ENCODE data around the gene AKNA. TPM values are rescaled to one million over a fixed set of nuclear protein-coding genes. Genes with fewer than 3 reads are reported as not detected.

The AKNA gene
- polyA plus RNA-seq, 1 donor from 2014 or later = 1.2 TPM

- no peaks in the 10 kb centered on the region for H3K27me3 ChIP-seq (ENCODE audit: insufficient read depth, low read depth, low read length)
- H3K4me3 ChIP-seq (ENCODE audit: low read length) = no peak overlapping the region
- no peak overlapping the region for H3K9ac ChIP-seq (ENCODE audit: low read length)
- no peaks in the 10 kb centered on the region for H3K9me2 ChIP-seq (ENCODE audit: insufficient read depth, low read length)
- H3K9me3 ChIP-seq (ENCODE audit: low read length) = no peaks in the 10 kb centered on the region
- TF ChIP-seq POLR2AphosphoS5 (IDR thresholded peaks at IDR 0.05) (peak; percentile 33), MXI1 (conservative IDR thresholded peaks at IDR 0.05; ENCODE audit: poor library complexity, severe bottlenecking) (no peak)
- H3K27ac ChIP-seq (ENCODE audit: low read length) = no peak overlapping the region
- H3K36me3 ChIP-seq (ENCODE audit: insufficient read depth, low read length) = no peaks in the 10 kb centered on the region
- H4K20me1 ChIP-seq (ENCODE audit: insufficient read depth) = no peaks in the 10 kb centered on the region
- no peaks in the 10 kb centered on the region for H3K79me2 ChIP-seq (replicated peaks; ENCODE audit: insufficient read depth, low read length)
- no peaks in the 10 kb centered on the region for H3F3A ChIP-seq (ENCODE audit: insufficient read depth, low read length, poor library complexity, severe bottlenecking)
- no peak overlapping the region for H3K4me2 ChIP-seq (ENCODE audit: low read length)
- no peak overlapping the region for H2AFZ ChIP-seq (ENCODE audit: low read depth, low read length)
Measured at GRCh38 chr9:114416906-114417305, 29.1 kb upstream of the AKNA start.

GRCh38 chr9:114416290-114416689 is 28.5 kb upstream of the AKNA start:
- H3K4me3 ChIP-seq (ENCODE audit: low read length) = no peak overlapping the region
- H3K36me3 ChIP-seq (ENCODE audit: insufficient read depth, low read length) = no peaks in the 10 kb centered on the region
- H3F3A ChIP-seq (ENCODE audit: insufficient read depth, low read length, poor library complexity, severe bottlenecking) = no peaks in the 10 kb centered on the region
- no peaks in the 10 kb centered on the region for H3K27me3 ChIP-seq (ENCODE audit: insufficient read depth, low read depth, low read length)
- no peaks in the 10 kb centered on the region for H3K9me3 ChIP-seq (ENCODE audit: low read length)
- TF ChIP-seq TAF1 (IDR thresholded peaks at IDR 0.05; ENCODE audit: low read depth) (no peak), CTCF (IDR thresholded peaks at IDR 0.05; ENCODE audit: poor library complexity, severe bottlenecking) (no peak), EP300 (conservative IDR thresholded peaks at IDR 0.05; ENCODE audit: poor library complexity, severe bottlenecking) (no peak)
- no peak overlapping the region for H3K9ac ChIP-seq (ENCODE audit: low read length)
- no peaks in the 10 kb centered on the region for H3K9me2 ChIP-seq (ENCODE audit: insufficient read depth, low read length)
- no peak overlapping the region for H3K27ac ChIP-seq (ENCODE audit: low read length)
- H3K79me2 ChIP-seq (replicated peaks; ENCODE audit: insufficient read depth, low read length) = no peaks in the 10 kb centered on the region
- H2AFZ ChIP-seq (ENCODE audit: low read depth, low read length) = no peak overlapping the region
- no peak overlapping the region for H3K4me2 ChIP-seq (ENCODE audit: low read length)
- no peaks in the 10 kb centered on the region for H4K20me1 ChIP-seq (ENCODE audit: insufficient read depth)

GRCh38 chr9:114414346-114414745 is 26.6 kb upstream of the AKNA start:
- H3K4me3 ChIP-seq (ENCODE audit: low read length) = no peak overlapping the region
- H3K9me2 ChIP-seq (ENCODE audit: insufficient read depth, low read length) = no peaks in the 10 kb centered on the region
- no peaks in the 10 kb centered on the region for H3K27me3 ChIP-seq (ENCODE audit: insufficient read depth, low read depth, low read length)
- H3K9me3 ChIP-seq (ENCODE audit: low read length) = no peaks in the 10 kb centered on the region
- H3K4me2 ChIP-seq (ENCODE audit: low read length) = no peak overlapping the region
- H3K9ac ChIP-seq (ENCODE audit: low read length) = peak overlapping the region; percentile 1
- no peaks in the 10 kb centered on the region for H3K79me2 ChIP-seq (replicated peaks; ENCODE audit: insufficient read depth, low read length)
- no peaks in the 10 kb centered on the region for H4K20me1 ChIP-seq (ENCODE audit: insufficient read depth)
- no peaks in the 10 kb centered on the region for H3F3A ChIP-seq (ENCODE audit: insufficient read depth, low read length, poor library complexity, severe bottlenecking)
- H2AFZ ChIP-seq (ENCODE audit: low read depth, low read length) = no peak overlapping the region
- H3K27ac ChIP-seq (ENCODE audit: low read length) = peak overlapping the region; percentile 5
- H3K36me3 ChIP-seq (ENCODE audit: insufficient read depth, low read length) = no peaks in the 10 kb centered on the region
- TF ChIP-seq TAF1 (IDR thresholded peaks at IDR 0.05; ENCODE audit: low read depth) = no peak
- TF ChIP-seq EP300 (conservative IDR thresholded peaks at IDR 0.05; ENCODE audit: poor library complexity, severe bottlenecking) = no peak
- TF ChIP-seq REST (IDR thresholded peaks at IDR 0.05; ENCODE audit: borderline replicate concordance) = no peak
- TF ChIP-seq SMC3 (conservative IDR thresholded peaks at IDR 0.05; ENCODE audit: poor library complexity) = no peak
- TF ChIP-seq POLR2AphosphoS5 (IDR thresholded peaks at IDR 0.05) = no peak
- TF ChIP-seq EZH2 (IDR thresholded peaks at IDR 0.05; ENCODE audit: borderline replicate concordance, insufficient read depth, low read length, poor library complexity, severe bottlenecking) = no peak
- TF ChIP-seq RAD21 (conservative IDR thresholded peaks at IDR 0.05) = no peak
- no peak for TF ChIP-seq CTCF (IDR thresholded peaks at IDR 0.05; ENCODE audit: poor library complexity, severe bottlenecking)
- no peak for TF ChIP-seq MXI1 (conservative IDR thresholded peaks at IDR 0.05; ENCODE audit: poor library complexity, severe bottlenecking)
